Activated T-cell treated with anti-CD3 and anti-CD28 coated beads for 1 hour (primary cell): ENCODE measurements around the gene PXDC1.
"Not testable (repeated sequence)": the region's sequence is repeated elsewhere in the genome, so short reads cannot be mapped to it uniquely, and the experiment has no call there.

ENCODE experiments used
- DNase-seq: peaks from one replicate; pipeline ENCODE4 v3.0.0-alpha.2; 2020; ENCODE audit warnings: low read depth

The PXDC1 gene

DNA sequence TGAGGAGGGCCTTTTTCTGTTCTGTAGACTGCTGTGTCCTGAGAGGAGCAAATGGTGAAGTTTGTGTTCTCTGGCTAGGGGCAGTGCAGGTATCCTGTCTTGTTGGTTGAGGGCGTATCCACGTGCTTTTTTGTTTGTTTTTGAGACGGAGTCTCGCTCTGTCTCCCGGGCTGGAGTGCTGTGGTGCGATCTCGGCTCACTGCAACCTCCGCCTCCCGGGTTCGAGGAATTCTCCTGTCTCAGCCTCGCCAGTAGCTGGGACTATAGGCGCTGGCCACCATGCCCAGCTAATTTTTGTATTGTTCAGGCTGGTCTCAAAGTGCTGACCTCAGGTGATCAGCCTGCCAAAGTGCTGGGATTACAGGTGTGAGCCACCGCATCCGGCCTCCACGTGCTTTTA is 10.8 kb upstream of the PXDC1 start:
- no peak for DNase-seq

DNA sequence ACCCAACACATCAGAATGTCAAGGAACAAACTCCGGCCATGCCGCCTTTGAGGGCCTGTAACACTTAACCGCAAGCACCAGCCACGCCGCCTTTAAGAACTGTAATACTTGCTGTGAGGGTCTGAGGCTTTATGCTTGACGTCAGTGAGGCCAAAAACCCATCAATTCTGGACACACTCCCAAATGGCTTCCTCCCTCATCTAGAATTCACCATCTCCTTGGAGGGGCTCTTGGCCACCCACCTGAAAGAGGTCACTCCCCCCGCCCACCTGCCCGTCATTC is 10.4 kb upstream of the PXDC1 start:
- no peak for DNase-seq

DNA sequence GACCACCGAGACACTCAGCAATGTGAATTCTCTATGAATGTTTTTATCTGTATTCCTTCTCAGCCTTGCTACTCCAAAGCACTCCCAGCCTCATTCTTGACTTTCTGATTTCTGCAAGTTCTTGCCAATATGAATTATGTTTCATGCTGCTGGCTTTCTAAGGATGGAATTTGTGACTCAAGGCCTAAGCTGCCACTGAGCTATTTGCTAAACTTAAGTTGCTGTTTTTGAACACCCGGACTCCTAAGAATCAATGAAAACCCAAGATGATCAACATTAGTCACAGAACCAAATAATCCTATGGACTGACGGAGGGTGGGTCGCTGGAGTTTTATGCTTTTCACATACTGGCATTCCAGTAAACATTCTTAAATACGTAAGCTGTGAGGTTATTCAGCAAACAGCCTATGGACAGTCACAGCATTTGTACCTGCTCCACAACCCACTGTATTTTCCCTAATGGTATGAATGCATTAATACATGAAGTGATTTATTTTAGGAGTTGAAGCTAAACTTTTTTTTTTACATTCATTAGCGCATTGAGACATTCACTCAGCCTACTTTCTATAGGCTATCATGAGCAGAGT is 8.2 kb upstream of the PXDC1 start:
- DNase-seq: no peak

DNA sequence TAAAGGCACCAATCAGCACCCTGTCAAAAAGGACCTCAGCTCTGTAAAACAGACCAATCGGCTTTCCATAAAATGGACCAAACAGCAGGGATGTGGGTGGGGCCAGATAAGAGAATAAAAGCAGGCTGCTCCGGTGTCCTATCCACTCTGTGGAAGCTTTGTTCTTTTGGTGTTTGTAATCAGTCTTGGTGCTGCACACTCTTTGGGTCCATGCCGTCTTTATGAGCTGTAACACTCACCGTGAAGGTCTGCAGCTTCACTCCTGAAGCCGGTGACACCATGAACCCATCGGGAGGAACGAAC is 7.3 kb upstream of the PXDC1 start:
- DNase-seq: no peak

DNA sequence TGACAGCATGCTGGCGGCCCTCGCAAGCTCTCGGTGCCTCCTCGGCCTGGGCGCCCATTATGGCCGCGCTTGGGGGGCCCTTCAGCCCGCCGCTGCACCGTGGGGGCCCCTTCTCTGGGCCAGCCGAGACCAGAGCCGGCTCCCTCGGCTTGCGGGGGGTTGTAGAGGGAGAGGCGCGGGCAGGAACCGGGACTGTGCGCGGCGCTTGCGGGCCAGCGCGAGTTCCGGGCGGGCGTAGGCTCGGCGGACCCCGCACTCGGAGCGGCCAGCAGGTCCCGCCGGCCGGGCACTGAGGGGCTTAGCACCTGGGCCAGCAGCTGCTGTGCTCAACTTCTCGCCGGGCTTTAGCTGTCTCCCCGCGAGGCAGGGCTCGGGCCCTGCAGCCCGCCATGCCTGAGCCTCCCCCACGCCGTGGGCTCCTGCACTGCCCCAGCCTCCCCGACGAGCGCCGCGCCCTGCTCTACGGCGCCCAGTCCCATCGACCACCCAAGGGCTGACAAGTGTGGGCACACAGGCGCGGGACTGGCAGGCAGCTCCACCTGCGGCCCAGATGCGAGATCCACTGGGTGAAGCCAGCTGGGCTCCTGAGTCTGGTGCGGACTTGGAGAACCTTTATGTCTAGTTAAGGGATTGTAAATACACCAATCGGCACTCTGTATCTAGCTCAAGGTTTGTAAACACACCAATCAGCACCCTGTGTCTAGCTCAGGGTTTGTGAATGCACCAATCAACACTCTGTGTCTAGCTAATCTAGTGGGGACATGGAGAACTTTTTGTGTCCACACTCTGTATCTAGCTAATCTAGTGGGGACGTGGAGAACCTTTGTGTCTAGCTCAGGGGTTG is 6.7 kb upstream of the PXDC1 start:
- not testable (repeated sequence) for DNase-seq

DNA sequence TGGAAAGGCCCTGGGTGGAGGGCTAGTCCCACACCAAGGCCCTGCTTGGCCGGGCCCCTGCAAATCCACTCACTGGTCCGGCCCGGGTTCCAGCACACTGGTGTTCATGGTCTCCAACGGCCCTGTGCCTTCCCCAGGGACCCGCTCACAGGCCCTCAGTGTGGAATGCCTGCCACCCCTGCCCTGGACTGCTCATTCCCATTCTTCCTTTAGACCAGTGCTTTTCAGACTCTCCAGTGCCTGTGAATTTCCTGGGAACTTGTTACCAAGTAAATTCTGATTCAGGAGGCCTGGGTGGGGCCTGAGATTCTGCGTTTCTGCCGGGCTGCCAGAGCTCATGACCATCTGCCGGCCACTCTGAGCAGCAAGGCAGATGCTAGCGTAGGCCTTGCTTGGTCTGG is 5.7 kb upstream of the PXDC1 start:
- no peak for DNase-seq

DNA sequence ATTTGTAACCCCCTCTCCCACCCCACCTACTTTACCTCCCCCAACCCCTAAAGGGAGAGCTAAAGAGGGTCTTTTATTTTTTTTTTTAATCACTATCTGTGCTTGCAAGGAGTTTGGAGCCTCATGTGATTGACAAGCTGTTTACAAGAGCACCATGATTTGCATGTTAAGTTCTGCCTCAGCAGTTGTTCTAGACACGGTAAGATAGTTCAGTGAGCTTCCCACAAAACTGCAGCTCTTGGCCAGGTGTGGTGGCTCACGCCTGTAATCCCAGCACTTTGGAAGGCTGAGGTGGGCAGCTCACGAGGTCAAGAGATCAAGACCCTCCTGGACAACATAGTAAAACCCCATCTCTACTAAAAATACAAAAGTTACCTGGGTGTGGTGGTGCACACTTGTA is 5.0 kb upstream of the PXDC1 start:
- DNase-seq: no peak

DNA sequence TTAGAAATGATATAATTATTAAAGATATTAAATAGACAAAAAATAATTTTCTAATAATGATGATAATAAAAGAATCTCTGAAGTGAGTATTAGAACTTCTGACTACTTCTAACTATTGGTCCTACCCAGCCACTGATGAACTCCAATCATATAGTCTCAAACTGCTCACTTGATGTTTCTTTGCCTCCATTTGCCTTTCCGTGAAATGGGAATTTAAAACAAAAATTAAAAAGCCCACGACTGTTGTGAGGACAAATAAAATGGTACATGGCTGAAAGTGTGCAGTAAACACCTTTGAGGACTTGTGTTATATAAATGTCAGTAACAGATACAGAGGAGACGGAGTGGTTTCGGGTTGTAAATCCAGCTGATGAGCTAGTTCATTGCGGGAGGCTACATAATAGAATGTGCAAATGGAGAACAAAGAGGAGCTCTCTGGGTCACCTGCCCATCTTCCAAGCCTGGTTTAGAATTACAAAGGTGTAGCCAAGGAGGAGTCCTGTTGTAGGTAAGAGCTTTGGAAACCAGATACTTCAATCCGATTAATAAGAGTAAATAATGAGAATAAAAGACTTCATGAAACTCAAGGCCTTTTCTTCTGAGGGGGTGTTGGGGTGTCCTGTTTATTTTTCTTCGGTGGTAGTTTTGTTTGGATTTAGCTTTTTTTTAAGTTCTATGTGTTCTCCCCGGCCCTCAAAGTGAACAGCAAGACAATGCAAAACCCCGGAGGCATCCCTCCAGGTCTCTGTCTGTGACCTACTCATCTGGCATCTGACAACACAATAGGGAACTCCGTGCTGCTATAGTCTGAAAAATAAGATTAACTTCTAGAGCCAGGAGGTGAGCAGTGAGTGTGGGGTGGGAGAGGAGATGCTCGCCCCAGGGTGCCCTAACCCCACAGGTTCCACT is 4.4 kb upstream of the PXDC1 start:
- DNase-seq: no peak

DNA sequence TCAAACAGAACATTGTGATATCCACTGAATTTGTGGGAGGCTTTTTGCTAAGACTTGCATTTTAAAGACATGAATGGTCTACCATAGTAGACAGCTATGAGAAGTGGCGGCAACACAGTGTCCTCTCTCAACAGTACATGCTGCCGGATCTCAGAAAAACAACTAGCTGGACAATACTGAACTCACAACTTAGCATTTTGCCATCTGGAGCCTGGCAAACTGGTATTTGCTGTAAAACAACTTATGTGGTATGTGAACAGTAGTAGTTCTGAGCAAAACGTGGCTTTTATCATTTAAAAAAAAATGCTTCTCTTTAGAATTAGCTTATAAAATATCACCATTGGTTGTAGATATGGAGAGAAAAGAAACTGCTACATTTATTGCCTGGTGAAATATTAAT is 3.3 kb upstream of the PXDC1 start:
- no peak for DNase-seq

DNA sequence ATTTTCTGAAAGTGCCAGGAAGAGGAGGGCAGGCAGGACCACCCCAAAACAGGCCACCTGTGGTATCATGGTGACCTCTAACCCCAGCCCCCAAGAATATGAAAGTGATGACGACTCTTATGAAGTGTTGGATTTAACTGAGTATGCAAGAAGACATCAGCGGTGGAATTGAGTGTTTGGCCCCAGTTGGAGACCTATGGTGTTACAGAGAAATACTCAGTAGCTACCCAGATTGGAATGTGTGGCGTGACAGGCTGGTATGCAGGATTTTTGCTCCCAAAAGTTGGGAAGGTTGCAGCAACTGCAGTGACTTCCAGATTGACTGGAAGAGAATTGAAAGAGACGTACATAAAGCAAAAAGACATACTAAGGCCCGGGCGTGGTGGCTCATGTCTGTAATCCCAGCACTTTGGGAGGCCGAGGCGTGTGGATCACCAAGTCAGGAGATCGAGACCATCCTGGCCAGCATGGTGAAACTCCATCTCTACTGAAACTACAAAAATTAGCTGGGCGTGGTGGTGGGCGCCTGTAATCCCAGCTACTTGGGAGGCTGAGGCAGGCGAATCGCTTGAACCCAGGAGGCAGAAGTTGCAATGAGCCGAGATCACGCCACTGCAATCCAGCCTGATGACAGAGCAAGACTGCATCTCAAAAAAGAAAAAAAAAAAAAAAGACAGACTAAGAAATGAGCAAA is 2.7 kb upstream of the PXDC1 start:
- not testable (repeated sequence) for DNase-seq

DNA sequence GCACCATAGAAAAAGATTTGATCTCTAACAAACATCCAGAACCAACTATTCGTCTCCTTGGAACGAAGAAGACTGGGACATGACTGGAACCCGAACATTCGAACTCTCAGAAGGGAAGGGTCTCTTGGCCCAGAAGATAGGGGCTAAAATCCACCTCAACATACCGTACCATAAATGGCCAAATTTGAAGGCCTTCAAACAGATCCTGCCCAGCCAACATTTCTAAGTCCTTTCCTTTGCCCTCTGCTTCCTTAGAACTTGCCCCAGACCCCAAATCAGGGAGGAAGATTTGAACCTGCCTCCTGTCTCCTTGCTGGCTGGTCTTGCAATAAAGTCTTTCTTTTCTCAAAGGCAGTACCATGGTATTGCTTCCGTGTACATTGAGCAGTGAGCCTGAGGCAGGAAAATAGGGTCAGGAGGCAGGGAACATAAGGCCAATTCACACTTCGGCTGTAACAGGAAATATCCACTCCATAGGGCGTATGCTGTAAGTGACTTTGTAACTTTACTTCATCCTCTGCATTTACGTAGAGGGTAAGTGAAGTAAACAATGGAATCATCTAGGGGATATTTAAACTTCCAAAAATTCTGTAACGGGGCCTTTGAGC is 1.8 kb upstream of the PXDC1 start:
- DNase-seq: no peak

DNA sequence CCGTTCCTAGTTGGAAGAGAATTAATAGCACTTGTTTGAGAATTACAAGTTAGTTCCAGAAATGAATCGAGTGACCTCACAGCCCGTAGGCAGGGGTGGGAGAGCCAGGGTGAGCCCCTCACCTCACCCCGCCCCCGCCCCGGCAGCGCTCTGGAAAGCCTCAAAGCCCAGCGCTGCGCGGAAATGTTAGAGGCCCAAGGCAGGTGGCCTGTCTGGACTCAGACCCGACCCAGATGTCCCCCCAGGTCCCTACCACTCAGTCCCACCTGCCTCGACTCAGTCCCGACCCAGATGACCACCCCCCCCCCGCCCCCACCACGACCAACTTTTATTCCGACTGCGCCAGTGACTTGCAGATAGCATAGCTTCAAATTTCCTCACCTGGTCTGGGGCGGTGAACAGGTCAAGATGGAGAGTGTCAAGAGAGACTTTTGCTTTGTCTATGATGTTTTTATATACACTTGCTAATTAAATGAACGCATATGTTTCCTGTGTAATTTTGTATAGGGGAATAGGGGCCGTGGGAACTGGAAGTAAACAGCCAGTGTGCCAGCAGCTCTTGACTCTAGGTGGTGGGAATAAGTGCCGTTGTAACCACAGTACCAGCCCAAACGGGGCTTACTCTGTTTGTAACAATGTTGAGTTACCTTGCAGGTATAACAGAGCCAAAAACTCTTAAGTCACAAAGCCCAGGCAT is 1.2 kb upstream of the PXDC1 start:
- DNase-seq: no peak

DNA sequence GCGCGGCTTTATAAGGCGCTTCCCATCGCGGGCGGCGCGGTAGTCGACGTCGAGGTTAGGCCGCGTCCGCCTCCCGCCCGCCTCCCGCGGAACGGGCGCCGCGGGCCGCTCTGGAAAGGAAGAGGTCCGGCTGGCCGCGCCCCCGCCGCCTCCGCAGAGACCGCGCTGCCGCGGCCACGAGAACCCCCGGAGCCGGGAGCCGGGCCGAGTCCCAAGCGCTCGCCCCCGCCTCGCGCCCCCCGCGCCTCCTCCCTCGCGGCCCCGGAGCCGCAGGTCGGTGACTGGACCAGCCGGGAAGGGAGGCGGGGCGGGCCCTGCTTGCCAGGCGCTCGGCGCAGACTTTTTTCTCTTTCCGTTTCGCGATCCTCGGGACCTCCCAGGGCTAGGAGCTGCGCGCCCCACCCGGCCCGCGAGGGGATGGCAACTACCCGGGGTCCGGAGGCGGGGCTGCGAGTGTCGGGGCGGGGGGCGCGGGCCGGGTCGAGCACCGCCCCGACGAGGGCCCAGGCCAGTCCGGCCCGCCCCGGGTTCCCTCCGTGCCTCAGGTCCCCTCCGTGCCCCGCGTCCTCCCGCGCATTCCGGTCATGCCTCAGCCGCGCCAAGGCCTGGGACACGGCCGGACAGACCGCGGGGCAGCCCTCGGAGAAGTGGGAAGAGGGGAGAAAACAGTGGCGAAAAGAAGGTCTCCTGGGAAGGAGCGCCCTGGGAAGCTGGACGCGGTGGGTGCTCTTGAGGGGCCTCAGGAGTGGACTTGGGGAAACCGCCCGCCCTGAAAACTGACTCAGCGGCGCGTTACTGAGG is 417 bp upstream of the PXDC1 start:
- DNase-seq: peak; percentile 31

DNA sequence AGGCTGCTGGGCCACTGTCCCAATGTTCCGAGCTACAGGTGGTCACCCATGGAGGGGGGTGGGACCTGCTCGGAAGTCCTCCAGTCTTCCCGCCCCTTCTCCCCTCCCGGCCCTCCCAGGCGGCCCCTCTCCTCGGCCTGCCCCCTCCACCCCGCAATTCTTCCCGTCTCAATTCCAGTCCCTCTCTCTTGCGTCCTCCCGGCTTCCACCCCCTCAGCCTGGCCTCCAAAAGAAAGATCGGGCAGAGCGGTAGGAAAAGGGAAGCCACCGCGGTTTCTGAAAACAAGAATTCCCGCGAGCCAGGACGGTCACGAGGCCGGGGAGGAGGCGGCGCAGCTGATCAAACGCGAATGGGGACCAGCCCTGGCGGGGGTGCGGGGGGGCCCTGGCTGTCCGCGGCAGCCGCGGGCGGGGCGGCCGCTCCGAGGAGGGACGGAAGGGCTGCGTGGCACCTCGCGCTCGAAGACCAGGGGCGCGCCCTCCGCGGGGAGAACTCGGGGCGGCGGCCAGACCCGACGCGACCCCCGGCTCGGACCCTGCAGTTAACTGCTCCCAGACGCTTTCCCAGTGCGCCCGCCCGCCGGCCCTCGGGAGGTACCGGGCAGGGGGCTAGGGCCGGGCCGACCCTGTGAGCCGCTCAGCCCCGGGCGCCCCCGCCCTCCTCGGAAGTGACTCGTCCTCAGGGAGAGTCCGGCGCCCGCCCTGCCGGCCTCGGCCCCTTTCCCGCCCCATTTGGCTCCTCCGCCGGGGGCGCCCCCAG is 1.0 kb downstream of the PXDC1 start:
- DNase-seq: no peak

DNA sequence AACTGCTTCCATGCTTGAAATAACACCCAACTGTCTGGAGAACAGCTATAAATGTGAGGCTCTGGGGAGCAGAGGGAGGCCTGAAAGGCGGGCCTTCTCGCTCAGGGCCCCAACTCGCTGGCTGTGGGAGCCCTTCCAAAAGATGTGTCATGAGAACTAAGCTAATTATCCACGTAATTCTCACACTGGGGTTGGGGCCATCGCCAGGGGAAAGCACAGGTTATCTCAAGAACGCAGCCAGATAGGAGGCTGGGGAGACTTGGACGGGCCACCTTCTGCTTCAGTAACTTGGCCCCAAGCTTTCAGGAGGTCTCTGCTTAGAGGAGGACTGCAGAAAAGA is 1.6 kb downstream of the PXDC1 start:
- DNase-seq: no peak

DNA sequence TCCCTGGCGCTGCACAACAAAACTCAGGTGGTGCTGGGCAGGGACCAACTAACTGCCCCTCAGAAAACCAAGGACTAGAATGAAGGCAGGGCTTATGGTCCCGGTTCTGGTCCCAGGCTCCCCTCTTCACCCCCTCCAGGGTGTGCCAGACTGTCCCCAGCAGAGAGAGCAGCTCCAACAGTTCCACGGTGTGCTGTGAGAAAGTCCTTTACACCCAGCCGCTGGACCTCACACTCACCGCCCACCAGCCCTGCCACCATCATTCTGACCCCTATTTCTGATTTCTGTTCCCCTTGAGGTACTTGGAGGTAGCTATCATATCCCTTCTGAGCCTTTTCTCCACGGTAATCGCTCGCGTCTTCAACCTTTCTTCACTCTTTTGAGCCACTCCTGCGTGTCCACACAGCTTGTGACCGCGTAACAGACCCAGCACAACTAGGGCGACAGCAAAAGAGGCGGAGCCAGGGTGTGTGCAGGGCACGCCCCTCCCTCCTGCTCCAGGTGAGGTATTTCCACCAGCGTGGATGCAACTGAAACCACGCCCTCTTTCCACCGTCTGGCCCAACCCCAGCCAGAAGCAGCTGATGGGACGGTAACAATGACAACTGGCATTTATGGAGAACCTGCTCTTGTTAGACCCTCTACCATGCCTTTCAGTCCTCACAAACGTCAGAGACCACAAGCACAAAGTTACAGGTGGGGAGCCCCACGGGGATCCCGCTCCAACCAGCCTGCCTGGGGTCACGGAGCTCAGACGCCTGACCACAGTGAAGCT is 2.3 kb downstream of the PXDC1 start:
- no peak for DNase-seq

DNA sequence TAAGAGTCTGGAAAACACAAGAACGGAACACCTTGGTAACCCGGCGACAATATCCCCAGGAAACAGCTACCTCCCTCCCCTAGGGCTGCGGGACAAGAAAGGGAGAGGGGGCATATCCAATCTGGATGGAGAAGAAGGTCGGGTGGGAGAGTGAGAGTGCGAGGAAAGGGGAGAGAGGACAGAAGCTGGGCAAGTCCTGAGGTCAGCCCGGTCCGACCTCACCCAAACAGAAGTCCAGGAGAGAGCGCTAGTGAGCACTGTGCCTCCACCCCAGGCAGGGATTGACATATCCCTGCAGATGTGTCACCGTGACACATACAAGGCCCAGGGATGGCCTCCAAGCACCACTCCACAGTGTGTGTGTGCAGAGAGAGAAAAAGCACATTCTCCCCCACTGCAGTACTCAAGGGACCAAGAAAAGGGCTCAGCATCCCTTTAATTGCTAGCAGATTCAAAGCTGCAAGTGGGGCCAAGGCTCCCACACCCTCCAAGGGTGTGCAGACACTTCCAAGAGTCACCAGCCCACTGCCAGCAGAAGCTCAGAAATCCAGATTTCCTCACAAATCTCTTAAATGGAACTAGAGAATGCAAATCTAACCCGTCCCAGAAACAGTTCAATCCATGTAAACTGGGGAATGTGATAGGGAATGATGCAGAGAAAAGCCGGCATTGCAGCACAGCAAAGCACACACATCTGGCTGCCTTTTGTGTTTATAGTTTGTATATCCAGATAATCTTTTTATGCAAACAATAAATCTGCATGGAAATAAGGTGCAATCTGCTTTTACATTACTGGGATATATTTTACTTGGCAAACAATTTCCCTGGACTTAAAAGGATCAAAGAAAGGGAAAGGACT is 3.1 kb downstream of the PXDC1 start:
- DNase-seq: no peak

DNA sequence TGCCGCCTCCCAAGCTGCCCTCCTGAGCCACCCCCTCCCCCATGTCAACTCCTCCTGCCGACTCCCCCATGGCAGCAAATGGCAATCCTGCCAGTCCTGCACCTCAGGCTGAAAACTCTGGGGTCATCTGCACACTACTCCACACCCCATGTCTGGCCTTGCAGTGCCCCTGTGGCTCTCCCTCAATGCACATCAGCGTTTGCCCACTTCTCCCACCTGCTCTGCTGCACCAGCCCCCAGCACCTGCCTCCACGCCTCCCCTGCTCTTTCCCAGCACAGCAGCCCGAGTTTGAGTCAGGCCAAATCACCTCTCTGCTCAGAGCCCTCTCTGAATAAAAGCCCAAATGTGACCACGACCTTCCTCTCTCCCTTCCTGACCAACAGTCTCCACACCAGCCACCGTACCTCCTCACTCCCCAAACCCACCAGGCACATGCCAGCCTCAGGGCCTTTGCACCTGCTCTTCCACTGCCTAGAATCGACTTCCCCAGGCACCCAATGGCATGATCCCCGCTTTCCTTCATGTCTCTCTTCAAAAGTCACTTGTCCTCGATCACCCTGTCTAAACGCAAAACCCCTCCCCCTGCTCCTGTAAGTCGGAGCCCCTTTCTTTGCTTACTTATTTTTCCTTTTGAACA is 4.3 kb downstream of the PXDC1 start:
- no peak for DNase-seq
